Measurements from ENCODE around the gene ZNF804A.

ZNF804A gene

GRCh38 chr2:184814421-184814820 lies 216.1 kb downstream of the ZNF804A start:
- no peak overlapping the region for H3K4me3 ChIP-seq (ENCODE audit: low read depth, low read length)
- no peak for DNase-seq (ENCODE audit: low read depth, low spot score)
- TF ChIP-seq CTCF (IDR thresholded peaks at IDR 0.05; ENCODE audit: low read depth, low read length), result no peak
- in situ Hi-C loops (cut with HindIII; ENCODE audit: low sequenced_read_pairs), result no loop called here

GRCh38 chr2:184815824-184816223 lies 217.5 kb downstream of the ZNF804A start:
- no peak for DNase-seq (ENCODE audit: low read depth, low spot score)
- no peak for TF ChIP-seq CTCF (IDR thresholded peaks at IDR 0.05; ENCODE audit: low read depth, low read length)
- no peak overlapping the region for H3K4me3 ChIP-seq (ENCODE audit: low read depth, low read length)
- in situ Hi-C loops (cut with HindIII; ENCODE audit: low sequenced_read_pairs), result no loop called here

- TF ChIP-seq CTCF (IDR thresholded peaks at IDR 0.05; ENCODE audit: low read depth, low read length), result no peak
- H3K4me3 ChIP-seq (ENCODE audit: low read depth, low read length), result no peak overlapping the region
- in situ Hi-C loops (cut with HindIII; ENCODE audit: low sequenced_read_pairs), result no loop called here
- no peak for DNase-seq (ENCODE audit: low read depth, low spot score)
These were observed 226.3 kb downstream of the ZNF804A start for GRCh38 chr2:184824597-184824996.

GRCh38 chr2:184830531-184830930 lies 232.2 kb downstream of the ZNF804A start:
- DNase-seq (ENCODE audit: low read depth, low spot score), result no peak
- no peak overlapping the region for H3K4me3 ChIP-seq (ENCODE audit: low read depth, low read length)
- in situ Hi-C loops (cut with HindIII; ENCODE audit: low sequenced_read_pairs), result no loop called here
- no peak for TF ChIP-seq CTCF (IDR thresholded peaks at IDR 0.05; ENCODE audit: low read depth, low read length)

GRCh38 chr2:184834699-184835397 lies 236.5 kb downstream of the ZNF804A start:
- no peak for TF ChIP-seq CTCF (IDR thresholded peaks at IDR 0.05; ENCODE audit: low read depth, low read length)
- DNase-seq (ENCODE audit: low read depth, low spot score), result no peak
- in situ Hi-C loops (cut with HindIII; ENCODE audit: low sequenced_read_pairs), result no loop called here
- no peak overlapping the region for H3K4me3 ChIP-seq (ENCODE audit: low read depth, low read length)

- in situ Hi-C loops (cut with HindIII; ENCODE audit: low sequenced_read_pairs), result no loop called here
- TF ChIP-seq CTCF (IDR thresholded peaks at IDR 0.05; ENCODE audit: low read depth, low read length), result no peak
- DNase-seq (ENCODE audit: low read depth, low spot score), result no peak
These were observed 237.0 kb downstream of the ZNF804A start for GRCh38 chr2:184835398-184835715.

GRCh38 chr2:184847331-184847730 lies 249.0 kb downstream of the ZNF804A start:
- DNase-seq (ENCODE audit: low read depth, low spot score), result no peak
- in situ Hi-C loops (cut with HindIII; ENCODE audit: low sequenced_read_pairs), result no loop called here
- no peak for TF ChIP-seq CTCF (IDR thresholded peaks at IDR 0.05; ENCODE audit: low read depth, low read length)
- no peak overlapping the region for H3K4me3 ChIP-seq (ENCODE audit: low read depth, low read length)

More at GRCh38 chr2:184835398-184835715, 237.0 kb downstream of the ZNF804A start:
- H3K4me3 ChIP-seq (ENCODE audit: low read depth, low read length), result no peak overlapping the region

Data from astrocyte of the spinal cord (primary cell).